COLO668 (cell line): ENCODE measurements around the gene HEMGN.

ENCODE experiments used
- DNase-seq: peaks from one replicate; lab custom pipeline; 2025; ENCODE audit not compliant: unreplicated experiment; lab: John Stamatoyannopoulos, UW

The HEMGN gene

GRCh38 chr9:97933297-97933998 is 4.5 kb downstream of the HEMGN start:
- DNase-seq, result no peak

- DNase-seq, result no peak
Observed at GRCh38 chr9:97930972-97931371, 7.0 kb downstream of the HEMGN start.

GRCh38 chr9:97928986-97929604 is 8.9 kb downstream of the HEMGN start:
- no peak for DNase-seq

DNA sequence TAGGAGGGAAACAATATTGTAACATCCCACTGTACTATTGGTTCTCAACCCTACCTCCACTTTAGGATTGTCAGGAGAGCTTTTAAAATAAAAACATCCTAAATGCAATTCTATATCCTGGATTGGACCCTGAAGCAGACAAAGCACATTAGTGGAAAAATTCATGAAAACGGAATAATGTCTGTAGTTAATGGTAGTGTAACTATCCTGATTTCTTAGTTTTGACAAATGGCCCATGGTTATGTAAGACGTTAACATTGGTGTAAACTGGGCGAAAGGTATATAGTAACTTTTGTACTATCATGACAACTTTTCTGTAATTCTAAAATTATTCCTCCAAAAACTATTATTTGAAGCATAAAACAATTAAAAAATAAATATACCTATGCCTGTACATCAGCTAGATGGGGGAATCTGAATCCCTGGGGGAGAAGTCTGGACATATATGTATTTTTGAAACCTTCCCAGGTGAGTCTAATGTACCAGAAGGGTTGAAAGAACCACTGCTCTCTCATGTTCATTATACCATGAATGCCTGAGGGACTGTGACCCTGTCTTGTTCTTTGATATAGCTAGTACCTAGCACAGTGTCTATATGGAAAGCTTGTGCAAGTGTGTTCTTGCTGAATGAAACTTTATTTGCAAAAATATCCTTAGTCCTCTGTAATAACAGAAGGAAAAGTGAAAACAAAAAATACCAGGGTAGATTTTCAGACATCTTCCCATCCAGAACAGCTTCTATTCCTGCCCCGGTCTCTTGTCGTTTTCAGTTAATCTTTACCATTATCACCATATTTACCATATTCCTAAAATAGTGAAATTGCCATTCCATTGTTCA is 12.3 kb downstream of the HEMGN start:
- DNase-seq, result no peak

DNA sequence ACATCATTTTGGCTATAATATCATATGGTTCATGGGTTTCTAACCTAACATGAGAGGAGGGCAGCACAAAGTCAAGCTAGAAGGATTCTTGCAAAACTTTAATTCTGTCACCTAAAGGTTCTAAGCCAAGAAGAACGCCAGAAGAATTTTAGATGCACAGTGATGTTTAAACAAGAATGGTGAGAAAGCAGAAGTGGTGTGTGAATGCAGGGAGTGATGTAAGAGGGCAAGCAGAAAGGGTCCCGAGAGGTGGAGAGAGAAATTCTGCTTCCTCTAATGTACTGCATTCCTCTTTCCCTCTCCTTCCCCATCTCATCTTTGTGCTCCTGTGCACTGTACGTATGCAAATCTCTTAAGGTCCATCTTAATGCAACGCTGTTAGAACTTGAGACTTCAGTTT is 13.6 kb downstream of the HEMGN start:
- DNase-seq, result no peak

GRCh38 chr9:97923529-97924108 is 14.4 kb downstream of the HEMGN start:
- DNase-seq, result peak; percentile 78

DNA sequence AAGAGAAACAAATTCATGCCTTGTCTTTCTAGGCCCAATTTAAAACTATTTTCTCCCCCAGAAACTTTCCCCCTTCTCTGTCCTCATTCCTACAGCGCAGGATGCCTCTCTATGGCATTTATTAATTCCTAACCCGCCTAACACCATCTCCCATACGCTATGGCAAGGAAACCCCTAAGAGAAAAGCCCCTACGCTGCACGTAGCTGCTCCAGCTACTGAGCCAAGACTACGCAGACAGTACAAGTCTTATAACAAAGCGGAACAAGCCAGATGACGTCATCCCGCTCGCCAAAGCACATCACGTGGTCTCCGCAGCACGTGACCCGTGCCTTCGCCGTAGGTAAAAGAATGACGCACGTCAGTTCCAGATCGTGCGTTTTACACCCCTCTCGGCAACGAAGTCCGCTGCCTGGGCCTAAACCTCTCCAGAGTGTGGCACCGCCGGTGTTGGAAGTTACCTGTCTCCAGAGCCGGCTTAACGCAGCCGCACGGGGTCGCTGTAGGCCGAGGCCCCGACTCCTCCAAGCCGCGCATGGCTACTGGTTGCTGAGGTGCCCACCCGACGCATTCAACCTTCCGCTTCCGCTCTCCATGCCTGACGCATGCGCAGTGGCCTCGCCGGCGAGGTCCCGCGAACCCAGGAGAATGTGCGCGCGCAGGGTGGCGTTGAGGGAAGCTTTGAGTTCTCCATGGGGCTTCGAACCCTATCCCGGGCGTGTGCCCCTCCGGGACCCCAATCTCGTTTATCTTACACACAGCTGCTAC is 15.8 kb downstream of the HEMGN start, which contains the start of gene TRMO:
Gene TRMO (minus strand): TSS at position 542 of the 766 bp plus-strand sequence. CDS start 7 bp downstream, at position 535.
- peak; percentile 97 for DNase-seq

DNA sequence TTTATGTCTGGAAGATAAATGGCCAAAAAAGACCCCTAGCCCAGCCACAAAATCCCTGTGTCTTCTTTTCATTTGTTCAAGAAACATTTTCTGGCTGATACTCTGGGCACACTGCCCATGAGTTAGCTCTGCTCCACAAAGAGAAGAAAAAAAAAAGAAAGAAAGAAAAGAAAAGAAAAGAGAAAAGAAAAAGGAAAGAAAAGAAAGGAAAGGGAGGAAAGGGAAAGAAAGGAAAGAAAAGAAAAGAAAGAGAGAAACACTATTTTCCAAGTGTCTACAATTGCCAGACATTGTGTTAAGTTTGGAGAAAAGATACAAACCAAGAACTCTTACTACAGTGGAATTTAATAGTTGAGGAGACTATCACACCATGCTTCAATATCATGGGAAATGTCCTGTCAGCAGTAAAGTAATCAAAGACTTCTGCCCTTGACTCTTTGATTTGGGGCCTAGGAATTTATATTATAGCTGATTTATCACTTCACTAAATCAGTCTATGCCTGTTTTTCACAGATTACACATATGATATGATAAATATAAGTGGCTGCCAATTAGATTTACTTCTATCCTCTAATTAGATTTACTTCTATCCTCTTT is 18.7 kb downstream of the HEMGN start:
- DNase-seq, result no peak

DNA sequence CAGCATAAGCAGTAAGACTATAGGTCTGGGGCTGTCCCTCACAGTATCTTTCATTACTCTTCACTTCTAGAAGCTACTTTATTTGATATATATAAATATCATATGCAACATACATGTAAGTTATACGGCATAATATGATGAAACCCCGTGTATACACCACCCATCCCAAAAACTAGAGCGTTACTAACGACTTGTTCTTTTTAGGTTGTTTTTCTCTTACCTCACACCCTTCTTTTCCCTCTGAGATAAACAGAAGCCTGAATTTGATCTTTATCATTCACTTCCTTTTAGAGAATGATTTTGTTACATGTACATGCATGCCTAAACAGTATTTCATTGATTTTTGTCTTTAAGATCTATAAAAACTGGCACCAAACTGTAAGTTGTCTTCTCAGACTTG is 19.4 kb downstream of the HEMGN start:
- no peak for DNase-seq

DNA sequence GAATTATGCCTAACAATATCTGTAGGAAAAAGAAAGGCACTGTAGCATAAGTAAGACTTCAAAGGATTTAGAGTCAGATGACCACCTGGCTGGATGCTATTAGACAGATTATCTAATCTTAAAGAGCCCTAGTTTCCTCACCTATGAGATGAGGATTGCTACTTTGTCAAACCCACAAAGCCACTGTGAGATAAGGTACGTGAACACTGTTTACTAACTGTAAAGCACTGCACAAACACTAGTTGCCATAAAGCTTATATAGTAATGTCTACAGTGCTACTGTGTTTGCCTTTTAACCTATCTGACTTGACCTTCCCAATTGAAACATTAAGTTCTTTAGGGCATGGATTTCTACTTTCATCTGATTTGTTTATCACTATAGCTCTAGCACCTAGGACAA is 26.0 kb downstream of the HEMGN start:
- no peak for DNase-seq

DNA sequence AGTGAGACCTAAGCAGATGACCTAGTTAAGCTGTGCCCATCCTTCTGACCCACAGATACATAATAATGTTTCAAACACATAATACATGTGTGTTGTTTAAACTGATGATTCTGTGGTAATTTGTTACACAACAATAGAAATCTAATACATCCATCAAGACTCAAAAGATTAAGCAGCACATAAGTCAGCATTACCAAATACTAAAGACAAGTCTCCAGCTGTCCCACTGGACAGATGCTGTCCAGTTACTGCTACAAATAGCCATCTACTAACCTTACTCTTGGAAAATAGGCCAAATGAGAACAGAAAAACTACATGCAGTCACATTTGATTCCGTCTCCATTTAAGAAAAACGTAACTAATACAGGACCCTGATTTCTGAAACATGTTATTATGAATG is 26.4 kb downstream of the HEMGN start:
- no peak for DNase-seq

DNA sequence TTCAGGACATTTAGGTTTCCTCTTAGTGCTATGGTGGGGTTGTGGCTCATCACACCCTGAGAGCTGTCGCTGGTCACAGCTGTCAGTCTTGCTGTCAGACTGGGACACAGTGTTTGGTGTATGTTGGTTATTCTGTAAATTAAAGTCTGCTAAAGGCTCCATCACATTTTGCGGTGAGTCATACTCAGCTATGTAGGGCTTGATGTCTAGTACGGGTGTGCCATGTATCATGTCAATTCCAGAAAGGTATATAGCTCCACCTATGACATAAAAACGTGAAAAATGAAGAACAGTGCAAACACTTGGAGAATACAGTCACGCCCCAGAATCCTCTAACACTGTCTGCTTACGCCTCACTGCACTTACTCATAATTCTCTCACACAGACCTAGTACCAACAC is 27.6 kb downstream of the HEMGN start:
- DNase-seq, result no peak

DNA sequence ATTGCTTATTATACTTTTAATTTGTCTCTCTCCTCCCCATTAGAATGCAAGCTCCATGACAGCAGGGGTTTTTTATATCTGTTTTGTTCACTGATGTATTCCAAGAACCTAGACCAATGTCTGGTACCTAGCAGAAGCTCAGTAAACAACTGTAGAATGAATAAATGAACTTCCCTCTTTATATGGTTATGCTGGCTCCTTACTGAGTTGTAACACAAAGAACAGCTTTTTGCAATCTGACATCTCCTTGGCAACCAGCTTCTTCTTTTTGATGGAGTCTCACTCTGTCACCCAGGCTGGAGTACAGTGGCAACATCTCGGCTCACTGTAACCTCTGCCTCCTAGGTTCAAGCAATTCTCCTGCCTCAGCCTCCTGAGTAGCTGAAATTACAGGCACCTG is 29.3 kb downstream of the HEMGN start:
- no peak for DNase-seq

DNA sequence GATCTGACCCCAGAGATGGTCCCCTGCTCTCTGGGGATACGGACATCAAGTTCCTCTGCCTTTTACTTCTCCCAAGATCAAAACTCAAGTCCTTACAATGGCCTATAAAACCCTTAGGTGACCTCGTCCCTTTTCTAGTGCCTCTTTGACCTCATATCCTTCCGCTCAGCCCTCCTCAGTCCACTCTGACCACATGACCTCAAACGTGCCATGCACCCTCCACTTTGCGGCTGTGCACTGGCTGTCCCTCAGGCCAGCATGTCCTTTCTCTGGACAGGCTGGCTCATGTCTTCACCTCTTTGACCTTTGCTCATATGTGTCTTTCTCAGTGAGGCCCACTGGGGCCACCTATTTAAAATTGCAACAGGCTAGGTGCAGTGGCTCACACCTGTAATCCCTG is 30.3 kb downstream of the HEMGN start:
- DNase-seq, result no peak

GRCh38 chr9:97907046-97907445 is 30.9 kb downstream of the HEMGN start:
- DNase-seq, result no peak

DNA sequence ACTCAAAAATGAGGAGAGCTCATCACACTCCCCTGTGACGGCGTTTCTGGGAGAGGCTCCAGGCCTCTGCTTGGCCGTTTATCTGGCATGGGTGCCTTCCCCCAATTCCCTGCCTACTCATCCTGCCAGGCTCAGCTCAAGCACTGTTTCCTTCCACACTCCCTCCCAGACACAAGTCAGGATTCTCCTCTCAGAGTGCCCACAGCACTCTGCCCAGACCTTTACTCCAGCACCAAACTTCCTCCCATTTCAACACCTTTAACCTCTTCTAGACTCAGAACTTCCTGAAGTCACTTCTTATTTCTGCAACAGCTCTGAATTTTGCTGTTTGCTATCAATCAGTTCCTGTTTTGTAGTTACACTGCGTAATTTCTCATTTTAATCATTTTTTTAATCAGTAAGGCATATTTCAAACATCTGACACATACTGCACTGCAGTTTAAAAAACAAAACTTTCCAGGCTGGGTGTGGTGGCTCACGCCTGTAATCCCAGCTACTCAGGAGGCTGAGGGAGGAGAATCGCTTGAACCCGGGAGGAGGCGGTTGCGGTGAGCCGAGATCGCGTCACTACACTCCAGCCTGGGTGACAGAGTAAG is 31.6 kb downstream of the HEMGN start:
- no peak for DNase-seq

- DNase-seq, result no peak
Observed at GRCh38 chr9:97905228-97905627, 32.7 kb downstream of the HEMGN start.

- no peak for DNase-seq
Observed at GRCh38 chr9:97904725-97905124, 33.2 kb downstream of the HEMGN start.

GRCh38 chr9:97903177-97903576 is 34.8 kb downstream of the HEMGN start:
- DNase-seq, result no peak
